OCI-LY1 (cell line): Measurements from ENCODE around the gene DDIT4.

Source experiments
- EZH2 ChIP-seq: fragments of 200-600 bp; sonication (generic), shearing (Covaris generic); IDR thresholded peaks from 2 replicates; pipeline ENCODE4 v1.8.0; 2017; ENCODE audit warnings: borderline replicate concordance, mixed run types, mild to moderate bottlenecking, antibody characterized with exemption, low read length, moderate library complexity, mixed read lengths
- TF ChIP-seq, protein P1 (sequence below): fragments of 200-600 bp; sonication (generic), shearing (Covaris generic); IDR thresholded peaks from 2 replicates; pipeline ENCODE4 v1.5.1; 2017; ENCODE audit warnings: mild to moderate bottlenecking, antibody characterized with exemption, low read length, moderate library complexity, mixed read lengths

DNA sequence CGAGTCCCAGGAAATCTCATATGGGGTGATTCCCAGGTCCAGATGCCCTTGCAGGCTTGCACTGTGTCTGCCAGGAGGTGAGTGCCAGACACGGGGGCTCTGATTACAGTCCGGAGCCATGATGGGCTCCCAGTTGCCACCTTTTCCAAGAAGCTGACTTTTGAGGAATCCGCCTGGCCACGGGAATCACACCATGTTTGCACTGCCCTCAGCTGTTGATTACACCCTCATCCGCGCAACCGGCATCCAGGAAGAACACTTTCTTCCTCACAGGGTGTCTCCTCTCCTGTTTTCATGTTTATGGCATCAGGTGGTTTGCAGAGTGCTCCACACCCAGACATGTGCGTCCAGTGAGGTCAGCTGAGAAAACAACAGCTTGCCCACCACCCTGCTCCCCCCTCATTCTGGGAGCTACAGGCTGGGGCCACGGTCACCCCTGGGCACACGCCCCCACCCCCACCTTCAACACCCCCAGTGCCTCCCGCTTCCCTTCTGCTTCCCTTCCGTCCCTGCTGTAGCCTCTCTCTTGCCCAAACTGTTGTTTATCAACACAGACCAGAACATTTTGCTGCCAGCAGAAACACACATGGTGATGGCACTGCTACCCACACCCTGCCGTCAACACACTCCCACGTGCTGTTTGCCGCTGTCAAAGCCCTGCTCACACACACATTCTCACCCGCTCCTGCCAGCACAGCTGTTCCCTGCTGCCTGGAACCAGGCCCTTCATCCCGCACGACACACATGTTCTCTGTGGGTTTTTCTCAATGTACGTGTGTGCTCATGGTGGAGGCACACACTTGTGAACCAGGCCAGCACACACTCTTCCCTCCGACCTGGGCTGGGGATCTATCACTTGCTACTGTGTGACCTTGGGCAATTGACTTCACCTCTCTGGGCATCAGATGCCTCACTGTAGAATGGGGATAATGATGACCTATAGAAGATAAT, 35.8 kb downstream of the DDIT4 start:
- TF ChIP-seq, protein P1, sequence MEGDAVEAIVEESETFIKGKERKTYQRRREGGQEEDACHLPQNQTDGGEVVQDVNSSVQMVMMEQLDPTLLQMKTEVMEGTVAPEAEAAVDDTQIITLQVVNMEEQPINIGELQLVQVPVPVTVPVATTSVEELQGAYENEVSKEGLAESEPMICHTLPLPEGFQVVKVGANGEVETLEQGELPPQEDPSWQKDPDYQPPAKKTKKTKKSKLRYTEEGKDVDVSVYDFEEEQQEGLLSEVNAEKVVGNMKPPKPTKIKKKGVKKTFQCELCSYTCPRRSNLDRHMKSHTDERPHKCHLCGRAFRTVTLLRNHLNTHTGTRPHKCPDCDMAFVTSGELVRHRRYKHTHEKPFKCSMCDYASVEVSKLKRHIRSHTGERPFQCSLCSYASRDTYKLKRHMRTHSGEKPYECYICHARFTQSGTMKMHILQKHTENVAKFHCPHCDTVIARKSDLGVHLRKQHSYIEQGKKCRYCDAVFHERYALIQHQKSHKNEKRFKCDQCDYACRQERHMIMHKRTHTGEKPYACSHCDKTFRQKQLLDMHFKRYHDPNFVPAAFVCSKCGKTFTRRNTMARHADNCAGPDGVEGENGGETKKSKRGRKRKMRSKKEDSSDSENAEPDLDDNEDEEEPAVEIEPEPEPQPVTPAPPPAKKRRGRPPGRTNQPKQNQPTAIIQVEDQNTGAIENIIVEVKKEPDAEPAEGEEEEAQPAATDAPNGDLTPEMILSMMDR = no peak
- TF ChIP-seq EZH2 = no peak
